ENCODE measurements around the gene PEX11B.

The PEX11B gene

GRCh38 chr1:145918992-145919939, 749 bp upstream of the PEX11B start (continued):
- TF ChIP-seq ZNF148 (tag by site-specific recombination; IDR thresholded peaks at IDR 0.05; ENCODE audit: borderline replicate concordance), result no peak
- TF ChIP-seq ZNF610 (tag by site-specific recombination; IDR thresholded peaks at IDR 0.05; ENCODE audit: borderline replicate concordance), result no peak
- no peak for TF ChIP-seq SP2 (tag by site-specific recombination; IDR thresholded peaks at IDR 0.05)
- TF ChIP-seq ZNF140 (tag by site-specific recombination; IDR thresholded peaks at IDR 0.05), result no peak
- no peak for TF ChIP-seq ZNF623 (tag by site-specific recombination; IDR thresholded peaks at IDR 0.05)
- no peak for TF ChIP-seq ZNF530 (tag by site-specific recombination; IDR thresholded peaks at IDR 0.05; ENCODE audit: low read depth)
- no peak for TF ChIP-seq ZNF544 (tag by site-specific recombination; IDR thresholded peaks at IDR 0.05)
- TF ChIP-seq OSR2 (tag by site-specific recombination; IDR thresholded peaks at IDR 0.05), result no peak
- no peak for TF ChIP-seq SP7 (tag by site-specific recombination; IDR thresholded peaks at IDR 0.05)
- 0 out of 2 replicates have a peak, but pooled peaks have one; percentile 15 for TF ChIP-seq BCL11A (tag by site-specific recombination; IDR thresholded peaks at IDR 0.05; ENCODE audit: low read depth)
- TF ChIP-seq KLF9 (tag by site-specific recombination; IDR thresholded peaks at IDR 0.05; ENCODE audit: low read depth), result no peak
- TF ChIP-seq ZNF76 (tag by site-specific recombination; IDR thresholded peaks at IDR 0.05; ENCODE audit: borderline replicate concordance, low read depth), result no peak
- TF ChIP-seq HOXD13 (CRISPR knock-in tag; IDR thresholded peaks at IDR 0.05; ENCODE audit: borderline replicate concordance), result no peak
- peak; percentile 32; the same call in 1 of the 2 replicates for TF ChIP-seq ZBTB6 (tag by site-specific recombination; IDR thresholded peaks at IDR 0.05)
- TF ChIP-seq ZNF221 (tag by site-specific recombination; IDR thresholded peaks at IDR 0.05; ENCODE audit: borderline replicate concordance), result no peak
- no peak for TF ChIP-seq ZNF26 (tag by site-specific recombination; IDR thresholded peaks at IDR 0.05)
- TF ChIP-seq ZSCAN18 (tag by site-specific recombination; IDR thresholded peaks at IDR 0.05), result no peak
- TF ChIP-seq ZNF48 (tag by site-specific recombination; IDR thresholded peaks at IDR 0.05), result no peak
- TF ChIP-seq ZNF561 (tag by site-specific recombination; IDR thresholded peaks at IDR 0.05; ENCODE audit: borderline replicate concordance), result no peak
- TF ChIP-seq ZNF274 (IDR thresholded peaks at IDR 0.05; ENCODE audit: low read length), result no peak
- TF ChIP-seq ZNF274 (tag by site-specific recombination; IDR thresholded peaks at IDR 0.05; ENCODE audit: borderline replicate concordance), result no peak
- no peak for TF ChIP-seq WT1 (tag by site-specific recombination; IDR thresholded peaks at IDR 0.05)
- no peak for TF ChIP-seq ZNF692 (tag by site-specific recombination; IDR thresholded peaks at IDR 0.05)
- no peak for TF ChIP-seq ZNF549 (tag by site-specific recombination; IDR thresholded peaks at IDR 0.05)
- no peak for TF ChIP-seq KLF17 (tag by site-specific recombination; IDR thresholded peaks at IDR 0.05)
- peak; percentile 41 for TF ChIP-seq ZFHX2 (tag by site-specific recombination; conservative IDR thresholded peaks at IDR 0.05)
- TF ChIP-seq ZBTB17 (tag by site-specific recombination; IDR thresholded peaks at IDR 0.05), result 0 out of 2 replicates have a peak, but pooled peaks have one; percentile 14
- TF ChIP-seq ZNF175 (tag by site-specific recombination; IDR thresholded peaks at IDR 0.05), result no peak
- TF ChIP-seq ZNF670 (tag by site-specific recombination; IDR thresholded peaks at IDR 0.05; ENCODE audit: low read depth), result no peak
- no peak for TF ChIP-seq ZBTB7A (tag by site-specific recombination; IDR thresholded peaks at IDR 0.05; ENCODE audit: low read depth)
- no peak for TF ChIP-seq ZNF629 (tag by site-specific recombination; IDR thresholded peaks at IDR 0.05)

Data from HEK293 (cell line).